Suprapubic skin (tissue), 4 donors: ENCODE data around the gene FREY1. TPM values are rescaled to one million over a fixed set of nuclear protein-coding genes. Genes with fewer than 3 reads are reported as not detected.

ENCODE experiments used
- DNase-seq, 2 donors: peaks; one replicate each; pipeline ENCODE4 v3.0.0-alpha.2; 2019; ENCODE audit warnings: low spot score in 2 of 2
- H3K27ac ChIP-seq: fragments of 200-600 bp; sonication (generic); one replicate; pipeline ENCODE4 v1.5.1; 2019
- H3K27me3 ChIP-seq: fragments of 200-600 bp; sonication (generic); one replicate; pipeline ENCODE4 v1.5.1; 2019
- H3K36me3 ChIP-seq: fragments of 200-600 bp; sonication (generic); one replicate; pipeline ENCODE4 v1.5.1; 2019
- H3K4me1 ChIP-seq: fragments of 200-600 bp; sonication (generic); one replicate; pipeline ENCODE4 v1.5.1; 2019
- H3K4me3 ChIP-seq: fragments of 200-600 bp; sonication (generic); one replicate; pipeline ENCODE4 v1.5.1; 2019; ENCODE audit warnings: mild to moderate bottlenecking
- H3K9me3 ChIP-seq: fragments of 200-600 bp; sonication (generic); one replicate; pipeline ENCODE4 v1.5.1; 2019
- EP300 ChIP-seq: sonication (generic); formaldehyde crosslinking; IDR thresholded peaks from one replicate; pipeline ENCODE4 v1.6.1; 2017; ENCODE audit warnings: antibody characterized with exemption
- POLR2A ChIP-seq, 2 donors: fragments of 450-650 bp; IDR thresholded peaks; one replicate each; pipeline ENCODE4 v1.6.1; 2017; ENCODE audit warnings: antibody characterized with exemption in 2 of 2, mild to moderate bottlenecking in 2 of 2, moderate library complexity in 2 of 2
- POLR2AphosphoS5 ChIP-seq, 3 donors: sonication (generic); formaldehyde crosslinking; IDR thresholded peaks; one replicate each; pipeline ENCODE4 v1.6.1; 2017; ENCODE audit warnings: antibody characterized with exemption in 3 of 3
- WGBS: methylation state at CpG from one replicate; pipeline ENCODE4 v1.1.5; 2018; 5-methylcytosine and 5-hydroxymethylcytosine counted together
- total RNA-seq, 4 donors: library from RNA; depleted of rRNA; stranded (reverse); fragments of >200 nt; gene quantifications; one replicate each; pipeline ENCODE4 v1.1.0, GENCODE V29; 2016
- TF ChIP-seq, protein P1 (sequence below), 2 donors: fragments of 200-600 bp in 1 of 2; fragments of 450-650 bp in 1 of 2; sonication (generic) in 1 of 2; IDR thresholded peaks; one replicate each; pipeline ENCODE4 v1.5.1; 2016 to 2019; ENCODE audit warnings: antibody characterized with exemption in 2 of 2, mild to moderate bottlenecking in 1 of 2, moderate library complexity in 1 of 2

Gene FREY1, protein sequence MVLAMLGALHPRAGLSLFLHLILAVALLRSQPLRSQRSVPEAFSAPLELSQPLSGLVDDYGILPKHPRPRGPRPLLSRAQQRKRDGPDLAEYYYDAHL
- total RNA-seq, result 1 to 10 TPM in 3 of 4 donors, not detected in 1; 1.7 to 3.7 (median 1.7) TPM

DNA sequence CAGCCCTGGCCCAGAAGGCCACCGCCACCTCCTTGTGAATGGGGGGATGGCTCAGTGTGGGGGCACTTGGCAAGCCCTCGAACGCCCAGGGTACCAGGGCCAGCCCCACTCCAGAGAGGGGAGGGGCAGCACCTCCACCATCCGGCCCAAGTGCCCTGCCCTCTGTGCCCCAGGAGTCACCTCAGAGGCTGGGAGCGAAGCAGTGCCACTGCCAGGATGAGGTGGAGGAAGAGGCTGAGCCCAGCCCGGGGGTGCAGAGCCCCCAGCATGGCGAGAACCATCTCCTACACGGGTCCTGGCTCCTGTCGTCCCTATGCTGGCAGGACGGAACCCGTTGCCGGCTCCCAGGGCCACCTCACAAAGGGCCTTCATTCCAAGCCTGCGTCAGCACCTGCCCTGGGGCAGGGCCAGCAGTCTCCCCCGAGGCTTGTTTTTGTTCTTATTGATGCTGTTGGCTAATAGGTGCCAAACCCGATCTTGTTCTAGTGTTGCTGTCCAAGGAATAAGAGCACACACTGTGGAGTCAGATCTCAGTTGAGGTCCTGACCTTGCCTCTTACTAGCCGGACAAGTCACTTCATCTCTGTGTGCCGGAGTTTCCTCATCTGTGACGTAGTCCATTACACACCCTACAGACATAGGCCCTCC lies at the start of gene FREY1:
Gene FREY1, minus strand, starts transcription at position 307 of the 647 bp plus-strand sequence. Its CDS starts 26 bp downstream, at position 281.
- peaks cover 40% of the 10 kb centered on the region for H3K36me3 ChIP-seq
- H3K4me1 ChIP-seq, result peaks cover 18% of the 10 kb centered on the region
- WGBS, result 61% methylated on average over 16 of the region's 18 CpGs
- TF ChIP-seq POLR2A (IDR thresholded peaks at IDR 0.05) (no peak), POLR2AphosphoS5 (IDR thresholded peaks at IDR 0.05) (no peak), EP300 (no peak)
- TF ChIP-seq, protein P1, sequence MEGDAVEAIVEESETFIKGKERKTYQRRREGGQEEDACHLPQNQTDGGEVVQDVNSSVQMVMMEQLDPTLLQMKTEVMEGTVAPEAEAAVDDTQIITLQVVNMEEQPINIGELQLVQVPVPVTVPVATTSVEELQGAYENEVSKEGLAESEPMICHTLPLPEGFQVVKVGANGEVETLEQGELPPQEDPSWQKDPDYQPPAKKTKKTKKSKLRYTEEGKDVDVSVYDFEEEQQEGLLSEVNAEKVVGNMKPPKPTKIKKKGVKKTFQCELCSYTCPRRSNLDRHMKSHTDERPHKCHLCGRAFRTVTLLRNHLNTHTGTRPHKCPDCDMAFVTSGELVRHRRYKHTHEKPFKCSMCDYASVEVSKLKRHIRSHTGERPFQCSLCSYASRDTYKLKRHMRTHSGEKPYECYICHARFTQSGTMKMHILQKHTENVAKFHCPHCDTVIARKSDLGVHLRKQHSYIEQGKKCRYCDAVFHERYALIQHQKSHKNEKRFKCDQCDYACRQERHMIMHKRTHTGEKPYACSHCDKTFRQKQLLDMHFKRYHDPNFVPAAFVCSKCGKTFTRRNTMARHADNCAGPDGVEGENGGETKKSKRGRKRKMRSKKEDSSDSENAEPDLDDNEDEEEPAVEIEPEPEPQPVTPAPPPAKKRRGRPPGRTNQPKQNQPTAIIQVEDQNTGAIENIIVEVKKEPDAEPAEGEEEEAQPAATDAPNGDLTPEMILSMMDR (IDR thresholded peaks at IDR 0.05), result no peak
- H3K4me3 ChIP-seq, result no peak within 1 kb of the TSS
- no peak for DNase-seq
- no peak within 1 kb of the TSS for H3K27ac ChIP-seq
- H3K27me3 ChIP-seq, result no peaks in the 10 kb centered on the region
- H3K9me3 ChIP-seq, result no peaks in the 10 kb centered on the region

DNA sequence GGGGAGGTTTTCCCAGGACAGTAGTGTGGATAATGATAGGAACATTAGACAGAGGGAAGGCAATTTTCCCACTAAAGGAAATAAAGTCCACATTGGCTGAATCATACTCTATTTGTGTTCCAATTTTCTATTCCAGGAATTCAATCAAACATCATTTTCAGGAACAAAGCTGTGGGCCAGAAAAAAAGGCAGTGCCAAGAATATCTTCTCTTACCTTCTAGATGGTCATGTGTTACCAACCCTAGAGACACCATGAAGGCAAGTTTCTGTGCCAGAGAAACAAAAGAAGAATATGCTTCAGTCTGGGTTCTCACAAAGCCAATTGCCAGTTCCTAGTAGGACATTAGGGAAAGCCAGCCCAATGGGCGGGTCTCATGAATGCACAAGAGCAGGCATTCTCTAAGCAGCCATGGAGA lies 42.9 kb upstream of the FREY1 start:
- Histone ChIP-seq H3K36me3 (peaks cover 67% of the 10 kb centered on the region), H3K27me3 (no peaks in the 10 kb centered on the region), H3K4me1 (no peaks in the 10 kb centered on the region), H3K27ac (no peak overlapping the region), H3K9me3 (no peaks in the 10 kb centered on the region), H3K4me3 (no peak overlapping the region)
- 93% methylated on average over 1 of the region's 1 CpG for WGBS
- TF ChIP-seq POLR2A (IDR thresholded peaks at IDR 0.05) (no peak), EP300 (no peak), POLR2AphosphoS5 (IDR thresholded peaks at IDR 0.05) (no peak)
- TF ChIP-seq, protein P1 (IDR thresholded peaks at IDR 0.05), result no peak
- DNase-seq, result no peak

DNA sequence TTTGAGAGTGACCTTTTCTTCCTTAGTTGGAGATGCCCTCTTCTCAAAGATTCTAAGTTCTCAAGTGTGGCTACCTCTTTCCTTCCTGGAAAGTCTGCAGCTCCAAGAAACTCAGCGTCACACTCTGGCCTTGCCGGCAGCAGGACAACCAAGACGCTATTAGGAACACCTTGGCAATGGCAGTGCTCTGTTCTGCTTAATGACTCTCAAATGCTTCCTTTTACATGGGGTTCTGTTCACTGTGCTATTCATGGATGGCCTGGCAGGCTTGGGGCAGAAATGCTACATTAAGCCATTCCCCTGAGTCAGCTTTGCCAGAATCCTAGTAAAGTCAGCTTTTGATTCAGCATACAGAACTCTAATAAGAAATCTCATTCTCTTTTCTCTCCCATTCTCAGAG lies 41.3 kb upstream of the FREY1 start:
- Histone ChIP-seq H3K27me3 (no peaks in the 10 kb centered on the region), H3K4me3 (no peak overlapping the region), H3K36me3 (peaks cover 76% of the 10 kb centered on the region), H3K27ac (no peak overlapping the region), H3K4me1 (no peaks in the 10 kb centered on the region), H3K9me3 (no peaks in the 10 kb centered on the region)
- 90% methylated on average over 3 of the region's 3 CpGs for WGBS
- no peak for TF ChIP-seq POLR2A (IDR thresholded peaks at IDR 0.05)
- TF ChIP-seq EP300, result no peak
- no peak for DNase-seq

DNA sequence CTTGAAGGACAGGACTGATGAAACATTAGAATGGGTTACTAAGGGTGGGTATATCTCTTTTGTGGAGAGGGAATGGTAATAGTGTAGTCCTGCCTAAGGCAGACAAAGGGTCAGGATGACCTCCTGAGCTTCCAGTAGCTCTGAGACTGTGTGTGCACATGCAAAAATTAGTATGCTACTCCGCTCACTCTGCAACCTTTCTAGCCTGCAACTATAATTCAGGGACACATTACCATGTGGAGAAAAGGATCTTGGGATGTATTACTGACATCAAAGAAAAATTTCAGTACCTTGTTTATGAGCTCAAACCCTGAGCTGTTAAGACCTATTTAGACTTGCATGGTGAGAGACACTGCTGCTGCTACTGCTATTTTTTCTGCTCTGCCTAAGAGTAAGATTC lies 40.8 kb upstream of the FREY1 start:
- Histone ChIP-seq H3K4me3 (no peak overlapping the region), H3K4me1 (no peaks in the 10 kb centered on the region), H3K9me3 (no peaks in the 10 kb centered on the region), H3K27me3 (no peaks in the 10 kb centered on the region), H3K36me3 (peaks cover 80% of the 10 kb centered on the region), H3K27ac (no peak overlapping the region)
- TF ChIP-seq, protein P1 (IDR thresholded peaks at IDR 0.05), result no peak
- TF ChIP-seq POLR2AphosphoS5 (IDR thresholded peaks at IDR 0.05), result no peak
- TF ChIP-seq POLR2A (IDR thresholded peaks at IDR 0.05), result no peak
- TF ChIP-seq EP300, result no peak
- no peak for DNase-seq
- 86% methylated on average over 1 of the region's 1 CpG for WGBS

DNA sequence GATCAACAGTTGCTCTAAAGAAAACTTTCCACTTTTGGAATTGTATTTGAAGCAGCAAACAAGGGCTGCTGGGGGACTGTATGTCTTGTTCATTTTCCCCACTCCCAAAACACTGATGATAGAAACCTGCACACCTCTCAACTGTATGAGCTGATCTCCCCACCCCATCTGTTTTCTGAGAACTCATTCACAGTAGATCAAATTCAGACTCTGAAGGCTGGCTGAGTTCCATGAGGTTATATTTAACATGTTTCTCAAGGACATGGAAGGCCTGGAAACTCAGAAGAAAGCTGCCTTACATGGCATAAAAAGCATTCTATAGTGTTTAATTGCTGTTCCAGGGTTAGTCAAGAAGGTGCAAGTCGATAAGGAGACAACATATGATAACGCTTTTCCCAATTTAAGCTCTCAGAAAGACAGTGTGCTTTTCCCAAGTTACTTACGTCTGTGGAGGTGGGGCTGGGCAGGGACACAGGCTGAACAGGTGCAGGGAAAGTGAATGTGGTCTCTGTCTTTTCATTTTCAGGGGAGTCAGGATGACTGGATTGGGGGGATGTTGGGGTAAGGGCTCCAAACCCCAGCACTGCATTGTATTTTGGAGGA lies 38.4 kb upstream of the FREY1 start:
- TF ChIP-seq EP300 (no peak), POLR2A (IDR thresholded peaks at IDR 0.05) (no peak), POLR2AphosphoS5 (IDR thresholded peaks at IDR 0.05) (no peak)
- TF ChIP-seq, protein P1 (IDR thresholded peaks at IDR 0.05), result no peak
- WGBS, result 73% methylated on average over 3 of the region's 3 CpGs
- H3K27ac ChIP-seq, result no peak overlapping the region
- no peak for DNase-seq
- peaks cover 80% of the 10 kb centered on the region for H3K36me3 ChIP-seq
- no peaks in the 10 kb centered on the region for H3K27me3 ChIP-seq
- H3K4me1 ChIP-seq, result no peaks in the 10 kb centered on the region
- H3K9me3 ChIP-seq, result no peaks in the 10 kb centered on the region
- H3K4me3 ChIP-seq, result no peak overlapping the region
